Mammary epithelial cell (primary cell): ENCODE measurements around the gene UBE2R2.

Experiments
- CTCF ChIP-seq, 2 donors: IDR thresholded peaks in 1 of 2; conservative IDR thresholded peaks in 1 of 2; 2 replicates each; pipeline ENCODE4 v1.5.1; 2011 to 2012; ENCODE audit warnings: inconsistent platforms in 2 of 2, low read length in 2 of 2, mild to moderate bottlenecking in 2 of 2, control low read depth in 1 of 2, low read depth in 1 of 2; ENCODE audit not compliant: insufficient read depth in 1 of 2; ENCODE audit errors: extremely low read depth in 1 of 2
- EZH2 ChIP-seq: IDR thresholded peaks from 2 replicates; pipeline ENCODE4 v1.6.1; 2012; ENCODE audit warnings: low read length, inconsistent platforms, borderline replicate concordance

DNA sequence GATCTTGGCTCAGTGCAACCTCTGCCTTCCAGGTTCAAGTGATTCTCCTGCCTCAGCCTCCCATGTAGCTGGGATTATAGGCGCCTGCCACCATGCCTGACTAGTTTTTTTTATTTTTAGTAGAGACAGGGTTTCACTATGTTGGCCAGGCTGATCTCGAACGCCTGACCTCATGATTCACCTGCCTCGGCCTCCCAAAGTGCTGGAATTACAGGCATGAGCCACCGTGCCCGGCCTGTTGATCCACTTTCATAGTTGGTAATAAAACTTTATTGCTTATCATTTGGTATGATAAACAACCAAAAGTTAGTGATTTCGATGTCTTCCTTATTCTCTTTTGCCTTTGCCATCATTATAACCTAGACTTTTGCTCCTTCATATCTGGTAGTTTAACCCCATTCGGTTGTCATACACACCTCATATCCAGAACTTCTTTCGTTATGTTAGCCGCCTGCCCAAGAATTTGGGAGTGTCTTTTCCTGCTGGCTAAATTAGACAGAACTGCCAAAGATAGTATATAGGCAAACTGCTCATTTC is 45.0 kb downstream of the UBE2R2 start:
- no peak for TF ChIP-seq CTCF (conservative IDR thresholded peaks at IDR 0.05 in 1 of 2, IDR thresholded peaks at IDR 0.05 in 1 of 2; ENCODE audit: extremely low read depth in 1 of 2, insufficient read depth in 1 of 2, low read depth in 1 of 2, low read length in 2 of 2)
- no peak for TF ChIP-seq EZH2
